ENCODE data around the gene CST7. TPM values are rescaled to one million over a fixed set of nuclear protein-coding genes. Genes with fewer than 3 reads are reported as not detected.

The CST7 gene
- total RNA-seq, 1 experiment from 2014 or later = not detected

- no peak for DNase-seq (ENCODE audit: low read depth, low spot score)
- Histone ChIP-seq H3K4me1 (ENCODE audit: control insufficient read depth in 1 of 2, insufficient read depth in 2 of 2, low read length in 2 of 2) (no peaks in the 10 kb centered on the region), H4K20me1 (ENCODE audit: insufficient read depth) (no peaks in the 10 kb centered on the region), H3K36me3 (ENCODE audit: control insufficient read depth in 1 of 2, insufficient read depth in 2 of 2, low read length in 2 of 2) (peaks cover 19 to 35% of the 10 kb centered on the region in 2 experiments; a peak in 3 of 4 replicates), H3K9me2 (ENCODE audit: insufficient read depth) (no peaks in the 10 kb centered on the region), H3K9me3 (ENCODE audit: control insufficient read depth in 1 of 2, insufficient read depth in 1 of 2, low read depth in 1 of 2, low read length in 2 of 2) (no peaks in the 10 kb centered on the region), H3K4me2 (ENCODE audit: low read length) (no peak overlapping the region), H3K4me3 (replicated peaks in 1 of 2; ENCODE audit: low read depth in 1 of 2, low read length in 2 of 2) (no peak overlapping the region), H2AFZ (ENCODE audit: low read depth, low read length, poor library complexity, severe bottlenecking) (no peak overlapping the region), H3K79me2 (ENCODE audit: insufficient read depth, low read length) (no peaks in the 10 kb centered on the region), H3K27ac (ENCODE audit: low read depth, low read length) (no peak overlapping the region), H3K9ac (ENCODE audit: low read length) (no peak overlapping the region), H3K27me3 (ENCODE audit: insufficient read depth, low read length) (no peaks in the 10 kb centered on the region)
- intact Hi-C loops (cut with micrococcal nuclease) = no loop called here
- ChIA-PET CTCF (no interaction called here), RAD21 (ENCODE audit: low non-redundant PET in 1 of 2, low total read pairs in 2 of 2, uncharacterized antibody in 2 of 2, unreplicated experiment in 2 of 2) (no interaction called here), POLR2A (no interaction called here)
- no peak for ATAC-seq
- no TSS peak for BruUV-seq (replicated peaks)
- TF ChIP-seq, protein P1, sequence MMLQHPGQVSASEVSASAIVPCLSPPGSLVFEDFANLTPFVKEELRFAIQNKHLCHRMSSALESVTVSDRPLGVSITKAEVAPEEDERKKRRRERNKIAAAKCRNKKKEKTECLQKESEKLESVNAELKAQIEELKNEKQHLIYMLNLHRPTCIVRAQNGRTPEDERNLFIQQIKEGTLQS (IDR thresholded peaks at IDR 0.05) = no peak
- TF ChIP-seq SP1 (IDR thresholded peaks at IDR 0.05; ENCODE audit: low read depth) (no peak), SRF (IDR thresholded peaks at IDR 0.05; ENCODE audit: low read depth) (no peak), EGR1 (IDR thresholded peaks at IDR 0.05; ENCODE audit: low read depth) (no peak), SIN3A (IDR thresholded peaks at IDR 0.05; ENCODE audit: low read depth) (no peak), YY1 (IDR thresholded peaks at IDR 0.05; ENCODE audit: extremely low read depth, insufficient replicate concordance, low read depth, low read length) (no peak), FOSL1 (IDR thresholded peaks at IDR 0.05; ENCODE audit: low read depth) (no peak), JUND (IDR thresholded peaks at IDR 0.05) (no peak)
- TF ChIP-seq, protein P2, sequence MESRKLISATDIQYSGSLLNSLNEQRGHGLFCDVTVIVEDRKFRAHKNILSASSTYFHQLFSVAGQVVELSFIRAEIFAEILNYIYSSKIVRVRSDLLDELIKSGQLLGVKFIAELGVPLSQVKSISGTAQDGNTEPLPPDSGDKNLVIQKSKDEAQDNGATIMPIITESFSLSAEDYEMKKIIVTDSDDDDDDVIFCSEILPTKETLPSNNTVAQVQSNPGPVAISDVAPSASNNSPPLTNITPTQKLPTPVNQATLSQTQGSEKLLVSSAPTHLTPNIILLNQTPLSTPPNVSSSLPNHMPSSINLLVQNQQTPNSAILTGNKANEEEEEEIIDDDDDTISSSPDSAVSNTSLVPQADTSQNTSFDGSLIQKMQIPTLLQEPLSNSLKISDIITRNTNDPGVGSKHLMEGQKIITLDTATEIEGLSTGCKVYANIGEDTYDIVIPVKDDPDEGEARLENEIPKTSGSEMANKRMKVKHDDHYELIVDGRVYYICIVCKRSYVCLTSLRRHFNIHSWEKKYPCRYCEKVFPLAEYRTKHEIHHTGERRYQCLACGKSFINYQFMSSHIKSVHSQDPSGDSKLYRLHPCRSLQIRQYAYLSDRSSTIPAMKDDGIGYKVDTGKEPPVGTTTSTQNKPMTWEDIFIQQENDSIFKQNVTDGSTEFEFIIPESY (IDR thresholded peaks at IDR 0.05; ENCODE audit: extremely low read depth, insufficient replicate concordance, low read length) = no peak
Observed at GRCh38 chr20:24966317-24967012, 17.4 kb downstream of the CST7 start.
